SK-N-SH (cell line): ENCODE measurements around the gene ZMYND8. TPM values are rescaled to one million over a fixed set of nuclear protein-coding genes. Genes with fewer than 3 reads are reported as not detected.

Experiments used
- CTCF ChIA-PET: fragments of 300-600, 350-600 bp; formaldehyde crosslinking; extraction: SDS; loops from one replicate; lab custom pipeline; 2021; lab: Yijun Ruan, JAX
- POLR2A ChIA-PET: fragments of 350-600 bp; sonication (Branson Sonifier 250); formaldehyde crosslinking; extraction: SDS; loops from one replicate; lab custom pipeline; 2020; ENCODE audit warnings: antibody characterized with exemption, inconsistent platforms; lab: Yijun Ruan, JAX
- DNase-seq: peaks from one replicate; pipeline ENCODE4 v3.0.0; 2012
- H2AFZ ChIP-seq: fragments of 200-600 bp; sonication (generic); 2 replicates; pipeline ENCODE4 v1.8.1; 2016; ENCODE audit warnings: antibody characterized with exemption, mild to moderate bottlenecking, low read depth
- H3F3A ChIP-seq: fragments of 200-600 bp; sonication (generic); replicated peaks from 2 replicates; pipeline ENCODE3; 2016; ENCODE audit warnings: antibody characterized with exemption, mild to moderate bottlenecking; ENCODE audit not compliant: insufficient read depth
- H3K27ac ChIP-seq, 2 experiments: fragments of 200-500 bp in 1 of 2; fragments of 200-600 bp in 1 of 2; sonication (Bioruptor generic) in 1 of 2; sonication (generic), shearing (Covaris generic) in 1 of 2; 2 replicates each; pipeline versions ENCODE4 v1.5.1 to v1.6.1; 2014 to 2016; ENCODE audit warnings: low read depth in 2 of 2, inconsistent platforms in 1 of 2, low read length in 1 of 2, mild to moderate bottlenecking in 1 of 2, mixed read lengths in 1 of 2
- H3K27me3 ChIP-seq: fragments of 200-600 bp; sonication (generic), shearing (Covaris generic); 2 replicates; pipeline ENCODE4 v1.6.1; 2016; ENCODE audit warnings: mixed run types; ENCODE audit not compliant: insufficient read depth
- H3K36me3 ChIP-seq, 2 experiments: fragments of 200-500 bp in 1 of 2; fragments of 200-600 bp in 1 of 2; sonication (Bioruptor generic) in 1 of 2; sonication (generic) in 1 of 2; replicated peaks in 1 of 2; 2 replicates each; pipeline versions ENCODE3 to v1.5.1; 2014 to 2016; ENCODE audit warnings: low read length in 1 of 2, mild to moderate bottlenecking in 1 of 2; ENCODE audit not compliant: insufficient read depth in 2 of 2, control insufficient read depth in 1 of 2
- H3K4me1 ChIP-seq, 2 experiments: fragments of 200-500 bp in 1 of 2; fragments of 200-600 bp in 1 of 2; sonication (Bioruptor generic) in 1 of 2; sonication (generic), shearing (Covaris generic) in 1 of 2; 2 replicates each; pipeline versions ENCODE4 v1.5.1 to v1.6.1; 2014 to 2016; ENCODE audit warnings: low read depth in 1 of 2, low read length in 1 of 2, mixed run types in 1 of 2; ENCODE audit not compliant: insufficient read depth in 2 of 2, control insufficient read depth in 1 of 2
- H3K4me2 ChIP-seq: fragments of 200-600 bp; sonication (generic), shearing (Covaris generic); 2 replicates; pipeline ENCODE4 v1.6.1; 2017; ENCODE audit warnings: mixed run types
- H3K4me3 ChIP-seq, 2 experiments: fragments of 200-500 bp in 1 of 2; fragments of 200-600 bp in 1 of 2; sonication (Bioruptor generic) in 1 of 2; sonication (generic), shearing (Covaris generic) in 1 of 2; 2 replicates each; pipeline versions ENCODE4 v1.5.1 to v1.8.1; 2014 to 2016; ENCODE audit warnings: low read depth in 2 of 2, inconsistent platforms in 1 of 2, low read length in 1 of 2, mild to moderate bottlenecking in 1 of 2, mixed read lengths in 1 of 2, moderate library complexity in 1 of 2
- H3K79me2 ChIP-seq: fragments of 200-600 bp; sonication (generic); 2 replicates; pipeline ENCODE4 v1.8.1; 2017; ENCODE audit warnings: mild to moderate bottlenecking; ENCODE audit not compliant: insufficient read depth
- H3K9ac ChIP-seq: fragments of 200-600 bp; sonication (generic); 2 replicates; pipeline ENCODE4 v1.6.1; 2017; ENCODE audit warnings: mixed run types
- H3K9me2 ChIP-seq: fragments of 200-600 bp; sonication (generic); 2 replicates; pipeline ENCODE4 v1.6.1; 2017; ENCODE audit warnings: mixed run types
- H3K9me3 ChIP-seq: fragments of 200-600 bp; sonication (generic); 2 replicates; pipeline ENCODE4 v1.6.1; 2017; ENCODE audit warnings: mixed run types, mild to moderate bottlenecking, moderate library complexity
- H4K20me1 ChIP-seq: fragments of 200-600 bp; sonication (generic); 2 replicates; pipeline ENCODE4 v1.6.1; 2017; ENCODE audit warnings: mild to moderate bottlenecking, mixed run types; ENCODE audit not compliant: insufficient read depth
- CHD2 ChIP-seq: fragments of 150-350 bp; IDR thresholded peaks from 2 replicates; pipeline ENCODE4 v1.6.1; 2018; ENCODE audit warnings: low read length; ENCODE audit not compliant: partially characterized antibody
- ELF1 ChIP-seq: IDR thresholded peaks from 2 replicates; pipeline ENCODE4 v1.4.0; 2012
- EP300 ChIP-seq, 2 experiments: IDR thresholded peaks; 2 replicates each; pipeline versions ENCODE4 v1.4.0 to v1.6.1; 2012; ENCODE audit warnings: borderline replicate concordance in 1 of 2, low read depth in 1 of 2, low read length in 1 of 2
- EZH2phosphoT487 ChIP-seq: fragments of 200-600 bp; sonication (generic); IDR thresholded peaks from 2 replicates; pipeline ENCODE4 v1.6.1; 2017; ENCODE audit warnings: low read depth, mixed run types, mild to moderate bottlenecking, antibody characterized with exemption, moderate library complexity, borderline replicate concordance
- GATA2 ChIP-seq: sonication (generic); formaldehyde crosslinking; IDR thresholded peaks from 2 replicates; pipeline ENCODE4 v1.5.0; 2020; ENCODE audit warnings: mild to moderate bottlenecking, missing genetic modification reagents
- IRF3 ChIP-seq: fragments of 150-350 bp; IDR thresholded peaks from 2 replicates; pipeline ENCODE4 v1.6.1; 2016; ENCODE audit warnings: mild to moderate bottlenecking, low read depth, low read length
- MXI1 ChIP-seq: IDR thresholded peaks from 2 replicates; pipeline ENCODE4 v1.6.1; 2012; ENCODE audit warnings: mild to moderate bottlenecking, low read depth, low read length, improper control_type of control experiment
- NFIC ChIP-seq: IDR thresholded peaks from 2 replicates; pipeline ENCODE4 v1.4.0; 2012; ENCODE audit warnings: borderline replicate concordance
- PBX3 ChIP-seq: IDR thresholded peaks from 2 replicates; pipeline ENCODE4; 2012
- POLR2AphosphoS5 ChIP-seq: IDR thresholded peaks from 2 replicates; pipeline ENCODE4 v1.6.1; 2012; ENCODE audit warnings: low read depth, low read length
- RCOR1 ChIP-seq: fragments of 150-350 bp; IDR thresholded peaks from 2 replicates; pipeline ENCODE4 v1.6.1; 2017; ENCODE audit warnings: antibody characterized with exemption, low read length
- RXRA ChIP-seq: IDR thresholded peaks from 2 replicates; pipeline ENCODE4 v1.4.0; 2012; ENCODE audit warnings: low read depth, mild to moderate bottlenecking, borderline replicate concordance
- SIN3A ChIP-seq: IDR thresholded peaks from 2 replicates; pipeline ENCODE4 v1.6.1; 2012; ENCODE audit warnings: low read depth, mild to moderate bottlenecking, low read length, moderate library complexity, borderline replicate concordance
- SMC3 ChIP-seq: IDR thresholded peaks from 2 replicates; pipeline ENCODE4 v1.6.1; 2012; ENCODE audit warnings: low read depth, low read length, improper control_type of control experiment
- TAF1 ChIP-seq: IDR thresholded peaks from 2 replicates; pipeline ENCODE4 v1.6.1; 2012; ENCODE audit warnings: low read depth, mild to moderate bottlenecking, low read length, moderate library complexity, borderline replicate concordance
- TEAD4 ChIP-seq: IDR thresholded peaks from 2 replicates; pipeline ENCODE4 v1.4.0; 2012; ENCODE audit warnings: mild to moderate bottlenecking, borderline replicate concordance; ENCODE audit not compliant: insufficient read depth
- WGBS: methylation state at CpG from one replicate; pipeline ENCODE4 v1.1.6; 2017; ENCODE audit warnings: low lambda C conversion rate; 5-methylcytosine and 5-hydroxymethylcytosine counted together
- polyA plus RNA-seq, 3 experiments: library from polyadenylated mRNA; depleted of rRNA; stranded (reverse); fragments of >200 nt; gene quantifications; 2 replicates each; pipeline ENCODE4 v1.2.3, GENCODE V29; 2012
- TF ChIP-seq, protein P1 (sequence below): fragments of 150-350 bp; IDR thresholded peaks from 2 replicates; pipeline ENCODE4 v1.6.1; 2017; ENCODE audit warnings: antibody characterized with exemption, low read length, low read depth, borderline replicate concordance
- TF ChIP-seq, protein P2 (sequence below): IDR thresholded peaks from 2 replicates; pipeline ENCODE4 v1.6.1; 2012; ENCODE audit warnings: mild to moderate bottlenecking, low read depth, low read length, moderate library complexity
- TF ChIP-seq, protein P3 (sequence below): IDR thresholded peaks from 2 replicates; pipeline ENCODE4 v1.4.0; 2012; ENCODE audit warnings: low read depth, borderline replicate concordance
- TF ChIP-seq, protein P4 (sequence below): IDR thresholded peaks from 2 replicates; pipeline ENCODE4 v1.4.0; 2012; ENCODE audit warnings: low read depth, borderline replicate concordance

Gene ZMYND8
- polyA plus RNA-seq, 1 of the 3 experiments (the other 2 are of a cell fraction), result 25.3 TPM

DNA sequence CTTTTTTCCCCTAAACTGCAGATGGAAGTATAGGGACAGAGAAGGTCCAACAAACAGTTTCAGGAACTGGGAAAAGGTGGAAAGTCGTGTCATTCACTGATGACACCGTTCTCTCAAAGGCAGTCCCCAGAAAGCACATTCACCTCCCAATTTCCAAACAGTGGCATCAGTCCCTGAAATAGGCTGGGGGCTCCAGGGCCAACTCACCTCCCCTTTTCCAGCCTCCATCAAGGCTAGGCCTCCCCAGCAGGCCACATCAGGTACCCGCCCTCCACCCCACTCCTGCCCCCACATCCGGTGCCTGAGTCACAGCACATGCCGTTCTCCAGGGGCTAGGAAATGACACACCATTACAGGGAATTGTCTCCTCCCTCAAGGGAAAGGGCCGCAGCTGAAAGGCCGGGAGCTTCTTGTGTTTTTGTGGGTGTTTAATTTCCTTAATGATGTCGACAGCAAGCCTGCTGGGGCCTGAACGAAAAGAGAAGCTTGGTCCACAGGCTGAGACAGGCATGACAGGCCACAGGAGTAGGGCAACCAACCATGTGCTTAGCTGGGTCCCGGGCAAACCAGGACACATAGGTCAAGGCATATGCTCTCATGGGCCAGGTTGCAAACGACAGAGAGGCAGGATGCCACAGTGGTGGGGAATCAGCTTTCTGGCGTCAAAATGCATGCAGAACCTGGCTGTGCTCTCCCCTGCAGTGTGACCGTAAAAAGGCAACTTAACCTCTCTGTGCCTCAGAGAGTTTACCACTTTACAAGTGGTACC lies 39.2 kb downstream of the ZMYND8 start:
- POLR2A ChIA-PET, result interaction anchor here (1.0 kb wide), 1 partner anchor 11 kb away, joined by 3 read pairs; no protein-coding TSS in a partner anchor
- 30% methylated on average over 12 of the region's 13 CpGs for WGBS
- TF ChIP-seq, protein P1, sequence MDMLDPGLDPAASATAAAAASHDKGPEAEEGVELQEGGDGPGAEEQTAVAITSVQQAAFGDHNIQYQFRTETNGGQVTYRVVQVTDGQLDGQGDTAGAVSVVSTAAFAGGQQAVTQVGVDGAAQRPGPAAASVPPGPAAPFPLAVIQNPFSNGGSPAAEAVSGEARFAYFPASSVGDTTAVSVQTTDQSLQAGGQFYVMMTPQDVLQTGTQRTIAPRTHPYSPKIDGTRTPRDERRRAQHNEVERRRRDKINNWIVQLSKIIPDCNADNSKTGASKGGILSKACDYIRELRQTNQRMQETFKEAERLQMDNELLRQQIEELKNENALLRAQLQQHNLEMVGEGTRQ, result no peak
- TF ChIP-seq PBX3 (peak; percentile 53), CHD2 (no peak), RXRA (peak; percentile 78; the same call in 1 of the 2 replicates), SIN3A (no peak), IRF3 (no peak), MXI1 (no peak), TAF1 (no peak), GATA2 (CRISPR knock-in tag) (no peak), SMC3 (no peak), EZH2phosphoT487 (no peak), ELF1 (no peak), EP300 (IDR thresholded peaks at IDR 0.05; ENCODE audit: borderline replicate concordance in 1 of 2, low read depth in 1 of 2, low read length in 1 of 2) (peak; percentile 8 to 84; a peak in 1 of 4 replicates), RCOR1 (no peak), POLR2AphosphoS5 (peak; percentile 61; the same call in 1 of the 2 replicates), TEAD4 (0 out of 2 replicates have a peak, but pooled peaks have one; percentile 44), NFIC (peak; percentile 46; the same call in 1 of the 2 replicates)
- TF ChIP-seq, protein P2, sequence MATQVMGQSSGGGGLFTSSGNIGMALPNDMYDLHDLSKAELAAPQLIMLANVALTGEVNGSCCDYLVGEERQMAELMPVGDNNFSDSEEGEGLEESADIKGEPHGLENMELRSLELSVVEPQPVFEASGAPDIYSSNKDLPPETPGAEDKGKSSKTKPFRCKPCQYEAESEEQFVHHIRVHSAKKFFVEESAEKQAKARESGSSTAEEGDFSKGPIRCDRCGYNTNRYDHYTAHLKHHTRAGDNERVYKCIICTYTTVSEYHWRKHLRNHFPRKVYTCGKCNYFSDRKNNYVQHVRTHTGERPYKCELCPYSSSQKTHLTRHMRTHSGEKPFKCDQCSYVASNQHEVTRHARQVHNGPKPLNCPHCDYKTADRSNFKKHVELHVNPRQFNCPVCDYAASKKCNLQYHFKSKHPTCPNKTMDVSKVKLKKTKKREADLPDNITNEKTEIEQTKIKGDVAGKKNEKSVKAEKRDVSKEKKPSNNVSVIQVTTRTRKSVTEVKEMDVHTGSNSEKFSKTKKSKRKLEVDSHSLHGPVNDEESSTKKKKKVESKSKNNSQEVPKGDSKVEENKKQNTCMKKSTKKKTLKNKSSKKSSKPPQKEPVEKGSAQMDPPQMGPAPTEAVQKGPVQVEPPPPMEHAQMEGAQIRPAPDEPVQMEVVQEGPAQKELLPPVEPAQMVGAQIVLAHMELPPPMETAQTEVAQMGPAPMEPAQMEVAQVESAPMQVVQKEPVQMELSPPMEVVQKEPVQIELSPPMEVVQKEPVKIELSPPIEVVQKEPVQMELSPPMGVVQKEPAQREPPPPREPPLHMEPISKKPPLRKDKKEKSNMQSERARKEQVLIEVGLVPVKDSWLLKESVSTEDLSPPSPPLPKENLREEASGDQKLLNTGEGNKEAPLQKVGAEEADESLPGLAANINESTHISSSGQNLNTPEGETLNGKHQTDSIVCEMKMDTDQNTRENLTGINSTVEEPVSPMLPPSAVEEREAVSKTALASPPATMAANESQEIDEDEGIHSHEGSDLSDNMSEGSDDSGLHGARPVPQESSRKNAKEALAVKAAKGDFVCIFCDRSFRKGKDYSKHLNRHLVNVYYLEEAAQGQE, result peak; percentile 72
- TF ChIP-seq, protein P3, sequence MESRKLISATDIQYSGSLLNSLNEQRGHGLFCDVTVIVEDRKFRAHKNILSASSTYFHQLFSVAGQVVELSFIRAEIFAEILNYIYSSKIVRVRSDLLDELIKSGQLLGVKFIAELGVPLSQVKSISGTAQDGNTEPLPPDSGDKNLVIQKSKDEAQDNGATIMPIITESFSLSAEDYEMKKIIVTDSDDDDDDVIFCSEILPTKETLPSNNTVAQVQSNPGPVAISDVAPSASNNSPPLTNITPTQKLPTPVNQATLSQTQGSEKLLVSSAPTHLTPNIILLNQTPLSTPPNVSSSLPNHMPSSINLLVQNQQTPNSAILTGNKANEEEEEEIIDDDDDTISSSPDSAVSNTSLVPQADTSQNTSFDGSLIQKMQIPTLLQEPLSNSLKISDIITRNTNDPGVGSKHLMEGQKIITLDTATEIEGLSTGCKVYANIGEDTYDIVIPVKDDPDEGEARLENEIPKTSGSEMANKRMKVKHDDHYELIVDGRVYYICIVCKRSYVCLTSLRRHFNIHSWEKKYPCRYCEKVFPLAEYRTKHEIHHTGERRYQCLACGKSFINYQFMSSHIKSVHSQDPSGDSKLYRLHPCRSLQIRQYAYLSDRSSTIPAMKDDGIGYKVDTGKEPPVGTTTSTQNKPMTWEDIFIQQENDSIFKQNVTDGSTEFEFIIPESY, result no peak
- TF ChIP-seq, protein P4, sequence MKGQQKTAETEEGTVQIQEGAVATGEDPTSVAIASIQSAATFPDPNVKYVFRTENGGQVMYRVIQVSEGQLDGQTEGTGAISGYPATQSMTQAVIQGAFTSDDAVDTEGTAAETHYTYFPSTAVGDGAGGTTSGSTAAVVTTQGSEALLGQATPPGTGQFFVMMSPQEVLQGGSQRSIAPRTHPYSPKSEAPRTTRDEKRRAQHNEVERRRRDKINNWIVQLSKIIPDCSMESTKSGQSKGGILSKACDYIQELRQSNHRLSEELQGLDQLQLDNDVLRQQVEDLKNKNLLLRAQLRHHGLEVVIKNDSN, result no peak; the same call in 1 of the 2 replicates

More for the DNA sequence above, 39.2 kb downstream of the ZMYND8 start:
- CTCF ChIA-PET, result interaction anchor here (0.9 to 1.1 kb wide), 5 partner anchors 11 to 121 kb away, joined by 3 to 4 read pairs (median 3); no protein-coding TSS in a partner anchor
- Histone ChIP-seq H3F3A (peaks cover 53% of the 10 kb centered on the region), H3K79me2 (peaks cover 96% of the 10 kb centered on the region), H3K27ac (peak overlapping the region; percentile 88 to 98), H3K4me2 (peak overlapping the region; percentile 32), H2AFZ (no peak overlapping the region), H3K9ac (peak overlapping the region; percentile 71), H4K20me1 (no peaks in the 10 kb centered on the region), H3K9me3 (no peaks in the 10 kb centered on the region), H3K36me3 (peaks cover 0 to 2% of the 10 kb centered on the region in 2 experiments), H3K27me3 (no peaks in the 10 kb centered on the region), H3K4me3 (no peak overlapping the region), H3K4me1 (peaks cover 29 to 57% of the 10 kb centered on the region in 2 experiments), H3K9me2 (no peaks in the 10 kb centered on the region)
- DNase-seq, result no peak
